GM12878 (cell line): ENCODE results near the gene GDI2. TPM values are rescaled to one million over a fixed set of nuclear protein-coding genes. Genes with fewer than 3 reads are reported as not detected.

Experiments
- ATAC-seq: fragments of 200-7000 bp; cut with Tn5 transposase; 3 replicates; pipeline ENCODE4 v1.9.1; 2020; ENCODE audit warnings: mild to moderate bottlenecking, moderate library complexity
- BruUV-seq: library from RNA; stranded (reverse); fragments of 400-500 nt; replicated peaks from 2 replicates; lab custom pipeline; 2021; lab: Mats Ljungman, UMichigan
- CTCF ChIA-PET: fragments of 300-600 bp; sonication (Branson Sonifier 250); formaldehyde crosslinking; extraction: SDS; loops from one replicate; lab custom pipeline; 2021; ENCODE audit warnings: inconsistent platforms; lab: Yijun Ruan, JAX
- POLR2A ChIA-PET: fragments of 350-600 bp; formaldehyde crosslinking; extraction: SDS; loops from one replicate; lab custom pipeline; 2021; ENCODE audit warnings: inconsistent platforms; lab: Charles Lee
- RAD21 ChIA-PET: fragments of 300-600 bp; sonication (Branson Sonifier 250); formaldehyde crosslinking; loops from one replicate; lab custom pipeline; 2023; ENCODE audit warnings: antibody characterized with exemption; ENCODE audit not compliant: unreplicated experiment; lab: Charles Lee
- SMC1A ChIA-PET: fragments of 300-600 bp; sonication (Branson Sonifier 250); formaldehyde crosslinking; loops from one replicate; lab custom pipeline; 2023; ENCODE audit not compliant: unreplicated experiment, uncharacterized antibody; lab: Charles Lee
- DNase-seq: peaks from one replicate; pipeline ENCODE4 v3.0.0-alpha.2; 2011; ENCODE audit warnings: low read depth, low spot score
- FAIRE-seq: peaks from 3 replicates; lab custom pipeline; 2011; peaks lifted over from hg19 to GRCh38; lab: Jason Lieb, UNC
- H2AFZ ChIP-seq: 2 replicates; pipeline ENCODE4 v1.6.0; 2011; ENCODE audit warnings: low read depth, low read length, control low read depth; ENCODE audit not compliant: control insufficient read depth
- H3K27ac ChIP-seq: 2 replicates; pipeline ENCODE4 v1.5.1; 2011; ENCODE audit warnings: control low read depth; ENCODE audit not compliant: control insufficient read depth, insufficient read depth
- H3K27me3 ChIP-seq, 2 experiments: replicated peaks in 1 of 2; 2 replicates each; pipeline versions ENCODE4 v1.6.0 to v1.6.1; 2011; ENCODE audit warnings: low read length in 1 of 2; ENCODE audit not compliant: control insufficient read depth in 2 of 2, insufficient read depth in 2 of 2
- H3K36me3 ChIP-seq, 2 experiments: 2 replicates each; pipeline ENCODE4 v1.5.1; 2011; ENCODE audit warnings: low read length in 1 of 2; ENCODE audit not compliant: control insufficient read depth in 2 of 2, insufficient read depth in 2 of 2
- H3K4me1 ChIP-seq: 2 replicates; pipeline ENCODE4 v1.6.1; 2011; ENCODE audit warnings: mild to moderate bottlenecking, low read length, moderate library complexity, mixed read lengths; ENCODE audit not compliant: control insufficient read depth, insufficient read depth
- H3K4me2 ChIP-seq: 2 replicates; pipeline ENCODE4 v1.6.0; 2011; ENCODE audit warnings: control low read depth; ENCODE audit not compliant: control insufficient read depth, insufficient read depth
- H3K4me3 ChIP-seq: fragments of 200-600 bp; sonication (generic); 2 replicates; pipeline ENCODE4 v1.5.1; 2016
- H3K79me2 ChIP-seq: 2 replicates; pipeline ENCODE4 v1.6.0; 2011; ENCODE audit warnings: low read length; ENCODE audit not compliant: control insufficient read depth, insufficient read depth
- H3K9ac ChIP-seq: 2 replicates; pipeline ENCODE4 v1.8.0; 2011; ENCODE audit warnings: low read length, control low read depth, mixed read lengths; ENCODE audit not compliant: control insufficient read depth, insufficient read depth
- H3K9me3 ChIP-seq: replicated peaks from 3 replicates; pipeline ENCODE4 v1.5.1; 2011; ENCODE audit warnings: mild to moderate bottlenecking, low read length; ENCODE audit not compliant: control insufficient read depth, insufficient read depth
- H4K20me1 ChIP-seq: 2 replicates; pipeline ENCODE4 v1.6.0; 2011; ENCODE audit not compliant: control insufficient read depth, insufficient read depth
- CHD1 ChIP-seq: IDR thresholded peaks from 2 replicates; pipeline ENCODE4 v1.6.1; 2012; ENCODE audit warnings: low read depth, low read length, improper control_type of control experiment
- CREM ChIP-seq: IDR thresholded peaks from 2 replicates; pipeline ENCODE4 v1.6.1; 2014; ENCODE audit warnings: antibody characterized with exemption, low read depth
- EED ChIP-seq: sonication (generic); IDR thresholded peaks from 2 replicates; pipeline ENCODE4 v1.6.1; 2016; ENCODE audit warnings: antibody characterized with exemption, low read depth
- HDAC6 ChIP-seq: fragments of 200-600 bp; sonication (generic); IDR thresholded peaks from one replicate; pipeline ENCODE4 v1.8.0; 2017; ENCODE audit warnings: antibody characterized with exemption; ENCODE audit not compliant: unreplicated experiment
- HDGF ChIP-seq: fragments of 450-650 bp; IDR thresholded peaks from 2 replicates; pipeline ENCODE4 v1.6.1; 2016; ENCODE audit warnings: antibody characterized with exemption
- IKZF2 ChIP-seq, 2 experiments: fragments of 450-650 bp; IDR thresholded peaks; 2 replicates each; pipeline ENCODE4 v1.6.1; 2017; ENCODE audit warnings: mild to moderate bottlenecking in 2 of 2, moderate library complexity in 2 of 2
- IRF3 ChIP-seq: fragments of 450-650 bp; IDR thresholded peaks from 2 replicates; pipeline ENCODE4 v1.6.1; 2014; ENCODE audit warnings: mild to moderate bottlenecking
- LARP7 ChIP-seq: fragments of 450-650 bp; IDR thresholded peaks from 2 replicates; pipeline ENCODE4 v1.6.1; 2017; ENCODE audit warnings: mild to moderate bottlenecking
- PAX8 ChIP-seq: fragments of 450-650 bp; IDR thresholded peaks from 2 replicates; pipeline ENCODE4 v1.6.1; 2017; ENCODE audit warnings: mild to moderate bottlenecking, moderate library complexity
- PML ChIP-seq: IDR thresholded peaks from 2 replicates; pipeline ENCODE4 v1.6.1; 2012; ENCODE audit warnings: low read length, inconsistent platforms
- RB1 ChIP-seq: fragments of 450-650 bp; formaldehyde crosslinking; IDR thresholded peaks from 2 replicates; pipeline ENCODE4 v1.6.1; 2017; ENCODE audit warnings: mild to moderate bottlenecking, borderline replicate concordance
- REST ChIP-seq: IDR thresholded peaks from 2 replicates; pipeline ENCODE4 v1.6.1; 2012; ENCODE audit warnings: mild to moderate bottlenecking, low read depth, low read length
- SMAD1 ChIP-seq: fragments of 450-650 bp; IDR thresholded peaks from 2 replicates; pipeline ENCODE4 v1.6.1; 2018; ENCODE audit warnings: mild to moderate bottlenecking, low read depth; ENCODE audit not compliant: partially characterized antibody
- SUPT20H ChIP-seq: IDR thresholded peaks from 2 replicates; pipeline ENCODE4 v1.6.1; 2011; ENCODE audit warnings: low read depth, mild to moderate bottlenecking, low read length, moderate library complexity, borderline replicate concordance; ENCODE audit not compliant: control insufficient read depth
- ZBED1 ChIP-seq: IDR thresholded peaks from 2 replicates; pipeline ENCODE4 v1.6.1; 2016; ENCODE audit warnings: borderline replicate concordance
- WGBS: methylation state at CpG from one replicate; pipeline ENCODE4 v1.1.6; 2016; ENCODE audit warnings: low lambda C conversion rate; ENCODE audit not compliant: insufficient replicate concordance, insufficient coverage; ENCODE audit errors: missing lambda C conversion rate; 5-methylcytosine and 5-hydroxymethylcytosine counted together
- in situ Hi-C: fragments of 300-500 bp; cut with MboI; formaldehyde crosslinking; loops from 9 replicates; pipeline ENCODE4 v1.14.3; 2018; ENCODE audit warnings: mixed read lengths
- intact Hi-C: fragments of 100-400 bp; cut with micrococcal nuclease; formaldehyde crosslinking; loops from one replicate; pipeline ENCODE4 v1.14.2; 2022; ENCODE audit not compliant: unreplicated experiment
- polyA plus RNA-seq, 11 experiments: library from polyadenylated mRNA; depleted of rRNA in 4 of 11; unstranded in 6 of 11; stranded (reverse) in 5 of 11; fragments of >200 nt; fragmentation: Nextera tagmentation in 4 of 11; fragmentation: Illumina TruSeq in 1 of 11; extraction: Ambion mirVana in 4 of 11; extraction: Trizol in 1 of 11; gene quantifications; 1 replicate in 1 of 11; 2 replicates in 10 of 11; pipeline versions ENCODE4 v1.2.1 to v1.2.3, GENCODE V29; 2011 to 2016; ENCODE audit warnings: inconsistent platforms in 2 of 11, missing spikeins in 2 of 11, low read depth in 1 of 11
- total RNA-seq, 4 experiments: library from RNA; depleted of rRNA in 3 of 4; stranded (reverse); fragments of >200 nt in 3 of 4; fragmentation: Illumina TruSeq in 1 of 4; extraction: Trizol in 1 of 4; gene quantifications; 2 replicates each; pipeline versions ENCODE4 v1.2.1 to v1.2.3, GENCODE V29; 2013 to 2021

The GDI2 gene
- total and polyA plus RNA-seq, 10 of the 15 experiments (the other 5 are each of a cell fraction or from before 2014, with no cell fraction given): 261 to 395 (median 276) TPM

GRCh38 chr10:5732141-5732540, 81.1 kb downstream of the GDI2 start (continued):
- no peak for TF ChIP-seq REST
- no peak for TF ChIP-seq HDAC6
- TF ChIP-seq PAX8: no peak
- TF ChIP-seq CREM: no peak
- no peak for TF ChIP-seq RB1
- TF ChIP-seq LARP7: no peak
- no peak for TF ChIP-seq SUPT20H
- no peak for TF ChIP-seq ZBED1
- no peak for TF ChIP-seq CHD1
- TF ChIP-seq IRF3: no peak

GRCh38 chr10:5731559-5731958, 81.7 kb downstream of the GDI2 start:
- Histone ChIP-seq H3K79me2 (no peaks in the 10 kb centered on the region), H3K9ac (no peak overlapping the region), H3K9me3 (no peaks in the 10 kb centered on the region), H3K36me3 (peaks cover 10 to 17% of the 10 kb centered on the region in 2 experiments), H3K4me2 (no peak overlapping the region), H3K4me3 (no peak overlapping the region), H3K27me3 (no peaks in the 10 kb centered on the region), H2AFZ (no peak overlapping the region), H3K27ac (no peak overlapping the region), H4K20me1 (no peaks in the 10 kb centered on the region), H3K4me1 (no peaks in the 10 kb centered on the region)
- ChIA-PET RAD21 (no interaction called here), CTCF (no interaction called here), SMC1A (interaction anchor here (0.9 to 1.0 kb wide), 2 partner anchors 14 to 45 kb away, joined by 3 to 4 read pairs; no protein-coding TSS in a partner anchor), POLR2A (no interaction called here)
- DNase-seq: no peak
- in situ Hi-C loops (no loop called here), intact Hi-C loops (no loop called here)
- TF ChIP-seq IKZF2 (IDR thresholded peaks at IDR 0.05): no peak
- no peak for TF ChIP-seq PML
- no peak for TF ChIP-seq SMAD1
- no peak for TF ChIP-seq EED
- no peak for TF ChIP-seq HDGF
- BruUV-seq: no TSS peak
- 53% methylated on average over 3 of the region's 3 CpGs for WGBS
- ATAC-seq: no peak
- no peak for FAIRE-seq
